KMS-11 (cell line): ENCODE results near the gene NOD2.

Experiments used
- H2AFZ ChIP-seq: fragments of 200-600 bp; sonication (generic); 2 replicates; pipeline ENCODE4 v1.6.1; 2016; ENCODE audit warnings: antibody characterized with exemption, mixed run types, low read depth
- H3K27ac ChIP-seq: fragments of 200-600 bp; sonication (generic); 2 replicates; pipeline ENCODE4 v1.6.1; 2016; ENCODE audit warnings: mild to moderate bottlenecking, mixed run types
- H3K27me3 ChIP-seq: fragments of 200-600 bp; sonication (generic); 2 replicates; pipeline ENCODE4 v1.6.1; 2017; ENCODE audit warnings: mild to moderate bottlenecking, low read depth, mixed run types, moderate library complexity; ENCODE audit not compliant: insufficient read depth
- H3K36me3 ChIP-seq: fragments of 200-600 bp; sonication (generic); 2 replicates; pipeline ENCODE4 v1.6.1; 2017; ENCODE audit warnings: mild to moderate bottlenecking, mixed run types; ENCODE audit not compliant: insufficient read depth
- H3K4me1 ChIP-seq: fragments of 200-600 bp; sonication (generic); 2 replicates; pipeline ENCODE4 v1.6.1; 2016; ENCODE audit warnings: mild to moderate bottlenecking, low read depth, mixed run types; ENCODE audit not compliant: poor library complexity, severe bottlenecking
- H3K4me2 ChIP-seq: fragments of 200-600 bp; sonication (generic); 2 replicates; pipeline ENCODE4 v1.7.0; 2016; ENCODE audit warnings: mild to moderate bottlenecking, mixed run types
- H3K4me3 ChIP-seq: fragments of 200-600 bp; sonication (generic); IDR thresholded peaks from 2 replicates; pipeline ENCODE4 v1.6.1; 2017; ENCODE audit warnings: low read depth, low read length, mixed read lengths; ENCODE audit not compliant: insufficient read depth
- H3K79me2 ChIP-seq: fragments of 200-600 bp; sonication (generic); 2 replicates; pipeline ENCODE4 v1.6.1; 2016; ENCODE audit warnings: low read depth, mixed run types; ENCODE audit not compliant: insufficient read depth
- H3K9ac ChIP-seq: fragments of 200-600 bp; sonication (generic); 2 replicates; pipeline ENCODE4 v1.6.1; 2016; ENCODE audit warnings: mild to moderate bottlenecking, mixed run types
- H4K20me1 ChIP-seq: fragments of 200-600 bp; sonication (generic); 2 replicates; pipeline ENCODE4 v1.6.1; 2016; ENCODE audit warnings: mild to moderate bottlenecking, mixed run types; ENCODE audit not compliant: insufficient read depth
- TF ChIP-seq, protein P1 (sequence below): fragments of 200-600 bp; sonication (generic); conservative IDR thresholded peaks from 2 replicates; pipeline ENCODE4 v1.6.1; 2017; ENCODE audit warnings: low read depth, mild to moderate bottlenecking, antibody characterized with exemption, low read length, moderate library complexity, mixed read lengths

Gene NOD2

DNA sequence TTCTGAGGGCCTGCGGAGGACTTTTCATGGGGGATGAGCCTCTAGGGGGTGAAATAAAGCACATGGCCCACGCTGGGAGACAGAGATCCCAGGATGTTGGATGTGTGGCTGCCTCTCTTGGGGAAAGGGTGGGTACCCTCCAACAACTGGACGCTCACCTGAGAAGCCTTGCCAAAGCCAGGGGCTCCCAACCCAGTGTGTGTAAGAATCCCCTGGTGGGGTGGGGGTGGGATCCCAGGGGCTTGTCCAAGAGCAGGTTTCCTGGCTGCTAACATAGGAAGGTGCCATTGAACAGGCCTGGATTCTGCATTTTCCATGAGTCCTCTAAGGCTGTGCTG lies 12.9 kb upstream of the NOD2 start:
- TF ChIP-seq, protein P1, sequence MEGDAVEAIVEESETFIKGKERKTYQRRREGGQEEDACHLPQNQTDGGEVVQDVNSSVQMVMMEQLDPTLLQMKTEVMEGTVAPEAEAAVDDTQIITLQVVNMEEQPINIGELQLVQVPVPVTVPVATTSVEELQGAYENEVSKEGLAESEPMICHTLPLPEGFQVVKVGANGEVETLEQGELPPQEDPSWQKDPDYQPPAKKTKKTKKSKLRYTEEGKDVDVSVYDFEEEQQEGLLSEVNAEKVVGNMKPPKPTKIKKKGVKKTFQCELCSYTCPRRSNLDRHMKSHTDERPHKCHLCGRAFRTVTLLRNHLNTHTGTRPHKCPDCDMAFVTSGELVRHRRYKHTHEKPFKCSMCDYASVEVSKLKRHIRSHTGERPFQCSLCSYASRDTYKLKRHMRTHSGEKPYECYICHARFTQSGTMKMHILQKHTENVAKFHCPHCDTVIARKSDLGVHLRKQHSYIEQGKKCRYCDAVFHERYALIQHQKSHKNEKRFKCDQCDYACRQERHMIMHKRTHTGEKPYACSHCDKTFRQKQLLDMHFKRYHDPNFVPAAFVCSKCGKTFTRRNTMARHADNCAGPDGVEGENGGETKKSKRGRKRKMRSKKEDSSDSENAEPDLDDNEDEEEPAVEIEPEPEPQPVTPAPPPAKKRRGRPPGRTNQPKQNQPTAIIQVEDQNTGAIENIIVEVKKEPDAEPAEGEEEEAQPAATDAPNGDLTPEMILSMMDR: no peak
- H4K20me1 ChIP-seq: no peaks in the 10 kb centered on the region
- H2AFZ ChIP-seq: no peak overlapping the region
- no peak overlapping the region for H3K4me3 ChIP-seq
- H3K27me3 ChIP-seq: no peaks in the 10 kb centered on the region
- no peaks in the 10 kb centered on the region for H3K79me2 ChIP-seq
- no peaks in the 10 kb centered on the region for H3K4me1 ChIP-seq
- no peak overlapping the region for H3K27ac ChIP-seq
- no peak overlapping the region for H3K9ac ChIP-seq
- no peak overlapping the region for H3K4me2 ChIP-seq
- H3K36me3 ChIP-seq: no peaks in the 10 kb centered on the region

DNA sequence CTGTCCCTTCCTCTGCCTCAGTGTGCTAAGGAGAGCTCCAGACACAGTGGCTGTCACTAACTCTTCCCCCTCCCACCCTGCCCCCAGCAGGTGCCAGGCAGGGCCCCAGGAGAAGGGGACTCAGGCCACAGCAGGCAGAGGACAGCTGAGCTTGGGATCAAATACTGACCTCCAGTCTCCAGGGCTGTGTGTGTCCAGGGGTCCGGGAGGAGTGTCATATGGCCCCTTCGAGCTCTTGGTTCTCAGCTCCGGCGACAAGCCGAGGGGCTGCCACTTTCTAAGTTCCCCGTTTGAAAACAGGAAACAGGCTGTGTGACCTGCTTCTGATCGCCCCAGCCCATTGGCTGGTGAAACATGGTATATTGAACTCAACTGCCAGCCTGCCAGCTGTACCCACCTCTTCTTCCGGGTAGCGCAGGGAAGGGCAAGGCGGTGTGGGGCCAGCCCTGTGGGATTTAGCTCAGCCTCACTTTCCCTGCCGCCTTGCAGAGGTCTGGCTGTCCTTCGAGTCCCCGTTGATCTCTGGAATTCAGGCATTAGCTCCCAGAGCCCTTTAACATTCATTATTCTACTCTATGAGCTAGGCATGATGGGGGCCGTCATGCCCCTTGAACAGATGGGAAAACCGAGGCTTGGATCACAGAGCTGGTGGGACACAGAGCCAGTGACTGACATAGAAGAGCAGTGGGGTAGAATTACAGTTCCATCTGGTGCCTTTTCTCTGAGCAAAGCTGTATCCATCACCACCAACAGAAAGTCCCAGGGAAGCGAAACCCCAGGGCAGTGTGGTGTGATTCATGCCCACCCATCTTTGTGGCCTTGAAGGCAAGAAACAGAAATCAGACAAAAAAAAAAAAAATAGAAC lies 12.2 kb upstream of the NOD2 start, which contains the start of gene SNX20:
TSS of gene SNX20 (minus strand) at position 292 of the 865 bp plus-strand sequence. CDS start 3,786 bp downstream, outside the sequence.
- Histone ChIP-seq H3K27me3 (no peaks in the 10 kb centered on the region), H4K20me1 (no peaks in the 10 kb centered on the region), H3K79me2 (no peaks in the 10 kb centered on the region), H2AFZ (no peak within 1 kb of the TSS), H3K4me2 (no peak within 1 kb of the TSS), H3K4me3 (no peak within 1 kb of the TSS), H3K36me3 (no peaks in the 10 kb centered on the region), H3K9ac (no peak within 1 kb of the TSS), H3K27ac (no peak within 1 kb of the TSS), H3K4me1 (no peaks in the 10 kb centered on the region)
- TF ChIP-seq, protein P1: no peak

DNA sequence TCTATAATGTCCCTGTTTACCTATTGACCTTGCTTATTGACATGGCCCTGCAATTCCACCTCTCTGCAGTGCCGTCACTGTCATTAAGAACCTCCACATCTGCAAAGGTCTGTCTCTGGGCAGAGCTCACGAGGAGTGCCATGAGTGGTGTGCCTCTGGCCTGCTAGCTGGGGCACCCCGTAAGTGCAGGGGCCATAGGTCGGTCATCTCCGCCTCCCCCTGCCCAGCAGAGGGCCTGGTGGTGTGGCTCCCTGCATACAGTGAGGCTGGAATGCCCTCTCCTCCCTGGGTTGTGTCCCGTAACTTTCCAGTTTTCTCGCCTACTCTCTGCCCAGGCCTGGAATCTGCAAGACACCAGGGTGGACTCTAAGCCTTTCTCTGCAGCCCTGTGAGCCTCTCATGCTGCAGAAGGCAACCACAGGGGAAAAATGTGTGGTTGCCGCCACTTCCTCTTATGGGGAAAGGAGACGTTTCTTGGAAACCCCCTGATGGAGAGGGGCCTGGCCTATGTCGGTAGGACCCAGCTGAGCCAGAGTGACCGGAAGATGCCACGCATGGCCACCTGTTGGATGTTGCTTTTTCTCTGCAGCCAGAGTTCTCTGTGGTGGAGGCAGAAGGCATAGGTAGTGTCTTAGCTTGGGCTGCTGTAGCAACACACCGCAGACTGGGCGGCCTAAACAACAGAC lies 9.6 kb upstream of the NOD2 start:
- no peaks in the 10 kb centered on the region for H3K4me1 ChIP-seq
- H2AFZ ChIP-seq: no peak overlapping the region
- TF ChIP-seq, protein P1: no peak
- no peaks in the 10 kb centered on the region for H3K27me3 ChIP-seq
- no peaks in the 10 kb centered on the region for H3K36me3 ChIP-seq
- no peaks in the 10 kb centered on the region for H4K20me1 ChIP-seq
- no peak overlapping the region for H3K27ac ChIP-seq
- no peaks in the 10 kb centered on the region for H3K79me2 ChIP-seq
- no peak overlapping the region for H3K4me3 ChIP-seq
- H3K4me2 ChIP-seq: no peak overlapping the region
- no peak overlapping the region for H3K9ac ChIP-seq

DNA sequence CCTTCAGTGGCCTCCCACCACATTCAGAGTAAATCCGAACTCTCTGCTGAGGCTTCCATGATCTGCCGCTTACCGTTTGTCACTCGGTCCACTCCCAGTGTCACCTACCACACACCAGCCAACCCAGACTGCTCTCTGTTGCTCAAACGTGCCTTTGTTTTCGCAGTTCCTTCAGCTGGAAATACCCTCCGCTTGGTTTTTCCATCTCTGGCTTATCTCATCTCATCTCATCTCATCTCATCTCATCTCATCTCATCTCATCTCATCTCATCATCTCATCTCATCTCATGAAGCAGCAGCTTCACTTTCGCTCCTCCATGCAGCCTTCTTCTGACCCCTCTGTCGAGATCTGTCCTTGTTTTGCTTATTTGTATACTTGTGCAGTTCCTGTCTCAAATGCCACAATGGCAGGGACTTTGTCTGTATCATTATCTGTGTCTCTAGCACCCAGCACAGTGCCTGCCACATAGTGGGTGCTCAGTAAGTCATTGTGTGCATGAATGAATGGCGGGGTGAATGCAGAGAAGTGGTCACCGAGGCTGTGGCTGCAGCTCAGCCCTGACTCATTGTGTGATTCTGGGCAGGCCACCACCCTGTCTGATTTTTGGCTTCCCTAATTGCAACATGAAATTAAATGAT lies 8.5 kb upstream of the NOD2 start:
- Histone ChIP-seq H3K36me3 (no peaks in the 10 kb centered on the region), H3K79me2 (no peaks in the 10 kb centered on the region), H4K20me1 (no peaks in the 10 kb centered on the region), H3K4me1 (no peaks in the 10 kb centered on the region), H3K27me3 (no peaks in the 10 kb centered on the region), H3K27ac (no peak overlapping the region), H2AFZ (no peak overlapping the region), H3K9ac (no peak overlapping the region), H3K4me2 (no peak overlapping the region), H3K4me3 (no peak overlapping the region)
- TF ChIP-seq, protein P1: no peak
